ENCODE data around the gene STAB1. TPM values are rescaled to one million over a fixed set of nuclear protein-coding genes. Genes with fewer than 3 reads are reported as not detected.

Gene STAB1
- total RNA-seq, 1 donor from 2014 or later: 866 TPM

- Mint-ChIP-seq H3K27ac (ENCODE audit: unreplicated experiment) (no peak overlapping the region), H3K27me3 (ENCODE audit: unreplicated experiment) (peaks cover 10% of the 10 kb centered on the region), H3K9me3 (ENCODE audit: unreplicated experiment) (no peaks in the 10 kb centered on the region), H3K36me3 (ENCODE audit: low read depth, unreplicated experiment) (peaks cover 29% of the 10 kb centered on the region), H3K4me3 (ENCODE audit: unreplicated experiment) (no peak overlapping the region), H3K4me1 (ENCODE audit: unreplicated experiment) (no peaks in the 10 kb centered on the region)
- TF ChIP-seq CTCF (IDR thresholded peaks at IDR 0.05; ENCODE audit: unreplicated experiment): no peak
- no peak for DNase-seq (ENCODE audit: low spot score)
Observed at GRCh38 chr3:52512727-52513126, 17.6 kb downstream of the STAB1 start.

- peaks cover 29% of the 10 kb centered on the region for H3K36me3 Mint-ChIP-seq (ENCODE audit: low read depth, unreplicated experiment)
- peaks cover 11% of the 10 kb centered on the region for H3K27me3 Mint-ChIP-seq (ENCODE audit: unreplicated experiment)
- DNase-seq (ENCODE audit: low spot score): no peak
- H3K27ac Mint-ChIP-seq (ENCODE audit: unreplicated experiment): no peak overlapping the region
- TF ChIP-seq CTCF (IDR thresholded peaks at IDR 0.05; ENCODE audit: unreplicated experiment): no peak
- no peaks in the 10 kb centered on the region for H3K4me1 Mint-ChIP-seq (ENCODE audit: unreplicated experiment)
- no peak overlapping the region for H3K4me3 Mint-ChIP-seq (ENCODE audit: unreplicated experiment)
- H3K9me3 Mint-ChIP-seq (ENCODE audit: unreplicated experiment): no peaks in the 10 kb centered on the region
Observed at GRCh38 chr3:52513281-52513680, 18.1 kb downstream of the STAB1 start.

GRCh38 chr3:52514576-52514975 is 19.4 kb downstream of the STAB1 start:
- Mint-ChIP-seq H3K4me1 (ENCODE audit: unreplicated experiment) (no peaks in the 10 kb centered on the region), H3K36me3 (ENCODE audit: low read depth, unreplicated experiment) (peaks cover 30% of the 10 kb centered on the region), H3K4me3 (ENCODE audit: unreplicated experiment) (no peak overlapping the region), H3K9me3 (ENCODE audit: unreplicated experiment) (no peaks in the 10 kb centered on the region), H3K27me3 (ENCODE audit: unreplicated experiment) (peaks cover 14% of the 10 kb centered on the region), H3K27ac (ENCODE audit: unreplicated experiment) (no peak overlapping the region)
- TF ChIP-seq CTCF (IDR thresholded peaks at IDR 0.05; ENCODE audit: unreplicated experiment): no peak
- DNase-seq (ENCODE audit: low spot score): no peak

- Mint-ChIP-seq H3K4me1 (ENCODE audit: unreplicated experiment) (no peaks in the 10 kb centered on the region), H3K27ac (ENCODE audit: unreplicated experiment) (no peak overlapping the region)
- no peak for DNase-seq (ENCODE audit: low spot score)
Observed at GRCh38 chr3:52515192-52515591, 20.1 kb downstream of the STAB1 start.

More at GRCh38 chr3:52515192-52515591, 20.1 kb downstream of the STAB1 start:
- TF ChIP-seq CTCF (IDR thresholded peaks at IDR 0.05; ENCODE audit: unreplicated experiment): no peak
- Mint-ChIP-seq H3K9me3 (ENCODE audit: unreplicated experiment) (no peaks in the 10 kb centered on the region), H3K27me3 (ENCODE audit: unreplicated experiment) (peaks cover 16% of the 10 kb centered on the region), H3K4me3 (ENCODE audit: unreplicated experiment) (no peak overlapping the region), H3K36me3 (ENCODE audit: low read depth, unreplicated experiment) (peaks cover 29% of the 10 kb centered on the region)
